ENCODE data around the gene LRRC4.

LRRC4 gene

DNA sequence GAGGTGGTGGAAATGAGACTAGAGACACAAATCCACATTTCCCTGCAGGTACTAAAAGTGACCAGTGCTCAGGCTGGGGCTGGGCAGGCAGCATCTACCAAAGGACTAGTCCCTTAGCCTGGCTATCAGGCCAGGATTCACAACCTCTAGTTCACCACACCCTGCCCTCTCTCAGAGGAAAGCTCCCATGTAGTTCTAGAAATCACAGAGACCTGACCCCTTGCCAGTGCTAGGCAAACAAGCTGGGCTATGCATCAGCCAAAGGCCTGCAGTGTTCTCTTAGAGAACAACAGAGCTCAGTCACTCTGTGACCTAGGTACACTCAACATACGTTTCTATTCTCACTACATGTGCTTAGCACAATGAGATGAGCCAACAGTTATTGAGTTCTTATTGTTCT lies 26.7 kb upstream of the LRRC4 start:
- DNase-seq = no peak

DNA sequence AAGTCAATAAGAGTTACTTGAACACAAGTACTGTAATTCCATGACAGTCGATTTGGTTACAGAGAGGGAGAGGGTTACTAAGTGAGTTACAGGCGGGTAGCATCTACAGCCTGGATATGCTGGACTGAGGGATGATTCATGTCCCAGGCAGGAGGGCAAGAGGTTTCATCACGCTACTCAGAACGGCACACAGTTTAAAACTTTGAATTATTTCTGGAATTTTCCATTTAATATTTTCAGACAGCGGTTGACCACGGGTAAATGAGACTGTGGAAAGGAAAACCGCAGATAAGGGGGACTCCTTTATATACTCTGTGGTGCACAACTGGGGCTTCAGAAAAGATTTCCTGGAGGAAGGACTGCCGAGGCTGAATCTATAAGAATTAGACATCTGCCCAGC lies 25.7 kb upstream of the LRRC4 start:
- DNase-seq = no peak

GRCh38 chr7:128055637-128056036 lies 24.4 kb upstream of the LRRC4 start:
- DNase-seq = no peak

GRCh38 chr7:128054511-128054910 lies 23.3 kb upstream of the LRRC4 start:
- DNase-seq = no peak

GRCh38 chr7:128053991-128054390 lies 22.8 kb upstream of the LRRC4 start:
- no peak for DNase-seq

GRCh38 chr7:128053023-128053422 lies 21.8 kb upstream of the LRRC4 start:
- DNase-seq = peak in 1 of 2 donors; percentile 9

DNA sequence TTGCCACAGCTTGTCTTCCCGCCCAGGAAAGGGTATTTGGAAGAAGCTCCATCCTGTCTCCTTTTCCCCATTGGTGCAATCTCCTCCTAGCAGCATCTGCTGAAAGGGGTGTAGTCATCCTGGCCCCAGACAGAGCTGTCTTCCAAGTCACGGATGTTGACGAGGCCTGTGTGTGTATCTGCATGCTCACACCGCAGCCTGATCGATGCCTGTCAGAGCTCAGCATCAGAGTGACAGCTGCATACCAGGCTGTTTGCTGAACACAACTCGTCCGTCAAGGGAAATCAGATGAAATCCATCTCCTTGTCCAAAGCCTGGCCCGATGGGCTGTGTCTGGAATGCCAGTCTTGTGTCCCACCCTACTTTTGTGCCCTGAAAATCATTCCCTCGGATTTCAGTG lies 21.2 kb upstream of the LRRC4 start:
- DNase-seq = no peak

DNA sequence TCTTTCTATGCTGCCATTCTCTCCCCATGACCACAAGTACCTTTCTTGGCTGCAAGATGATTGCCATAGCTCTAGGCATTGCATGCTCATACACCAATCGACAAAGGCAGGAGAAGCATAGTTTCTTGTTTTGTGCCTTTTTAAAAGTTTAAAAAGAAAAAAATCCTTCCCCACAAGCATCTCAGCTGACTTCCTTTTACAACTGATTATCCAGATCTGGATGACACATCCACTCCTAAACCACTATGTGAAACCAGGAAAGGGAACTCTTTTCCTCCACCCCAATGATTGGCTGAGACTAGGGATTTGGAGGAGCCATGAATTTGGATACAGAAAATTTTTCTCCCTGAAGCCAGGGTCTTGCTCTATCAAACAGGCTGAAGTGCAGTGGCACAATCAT lies 14.5 kb upstream of the LRRC4 start:
- peak; percentile 33 to 38 for DNase-seq

- DNase-seq = no peak
These were observed 13.9 kb upstream of the LRRC4 start for GRCh38 chr7:128045158-128045557.

- DNase-seq = no peak
These were observed 12.8 kb upstream of the LRRC4 start for GRCh38 chr7:128044064-128044463.

DNA sequence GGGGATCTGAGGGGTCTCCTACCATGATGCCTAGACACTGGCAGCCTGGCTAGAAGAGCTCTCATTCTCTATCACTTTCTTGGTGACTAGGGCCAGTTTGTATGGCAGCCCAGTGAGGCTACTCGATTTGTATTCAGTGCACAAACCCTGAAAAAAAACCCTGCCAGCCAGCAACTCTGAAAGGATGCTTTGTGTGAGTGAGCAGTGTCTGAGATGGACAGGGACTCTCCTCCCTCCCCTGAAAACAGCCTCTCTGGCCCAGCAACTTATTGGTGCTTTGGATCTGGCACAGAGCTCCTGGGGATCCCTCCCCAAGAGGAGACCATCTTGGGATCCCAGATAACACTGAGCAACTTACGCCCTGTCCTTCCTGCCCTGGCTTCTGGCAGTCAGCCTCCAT lies 10.8 kb upstream of the LRRC4 start:
- DNase-seq = no peak

GRCh38 chr7:128041203-128041602 lies 10.0 kb upstream of the LRRC4 start:
- peak in 1 of 2 donors; percentile 8 for DNase-seq

- no peak for DNase-seq
These were observed 9.0 kb upstream of the LRRC4 start for GRCh38 chr7:128040205-128040604.

DNA sequence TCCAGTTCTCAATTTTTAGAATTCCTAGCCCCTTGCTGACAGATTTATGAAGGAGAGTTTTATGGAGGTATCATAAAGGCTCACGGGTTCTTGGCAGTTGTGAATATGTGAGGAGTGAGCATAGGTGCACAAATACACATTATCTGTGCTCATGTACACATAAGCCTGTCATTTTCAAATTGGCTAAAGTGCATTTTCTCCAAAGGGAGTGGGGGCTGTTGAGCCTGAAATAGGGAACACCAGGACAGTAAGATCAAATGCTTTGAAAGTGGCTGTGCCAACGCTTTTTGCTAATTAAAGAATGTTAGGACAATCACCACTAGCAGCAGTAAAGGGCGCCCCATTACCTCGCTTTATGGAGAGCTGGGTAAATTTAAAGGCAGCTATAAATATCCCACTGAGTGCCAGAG lies 8.3 kb upstream of the LRRC4 start:
- DNase-seq = no peak

GRCh38 chr7:128037880-128038619 lies 6.8 kb upstream of the LRRC4 start:
- no peak for DNase-seq

DNA sequence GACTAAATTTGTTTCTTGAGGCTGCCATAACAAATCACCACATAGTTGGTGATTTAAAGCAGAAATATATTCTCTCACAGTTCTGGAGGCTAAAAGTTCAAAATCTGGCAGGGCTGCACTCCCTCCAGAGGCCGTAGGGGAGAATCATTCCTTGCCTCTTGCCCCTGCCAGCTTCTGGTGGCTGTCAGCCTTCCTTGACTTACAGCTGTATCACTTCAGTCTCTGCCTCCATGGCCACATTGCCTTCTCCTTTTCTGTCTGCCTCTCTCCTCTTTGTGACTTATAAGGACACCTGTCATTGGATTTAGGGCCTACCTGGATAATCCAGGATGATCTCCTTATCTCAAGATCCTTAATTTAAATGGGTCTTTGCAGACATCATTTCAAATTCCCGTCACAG lies 5.8 kb upstream of the LRRC4 start:
- no peak for DNase-seq

GRCh38 chr7:128036226-128036940 lies 5.1 kb upstream of the LRRC4 start:
- no peak for DNase-seq

DNA sequence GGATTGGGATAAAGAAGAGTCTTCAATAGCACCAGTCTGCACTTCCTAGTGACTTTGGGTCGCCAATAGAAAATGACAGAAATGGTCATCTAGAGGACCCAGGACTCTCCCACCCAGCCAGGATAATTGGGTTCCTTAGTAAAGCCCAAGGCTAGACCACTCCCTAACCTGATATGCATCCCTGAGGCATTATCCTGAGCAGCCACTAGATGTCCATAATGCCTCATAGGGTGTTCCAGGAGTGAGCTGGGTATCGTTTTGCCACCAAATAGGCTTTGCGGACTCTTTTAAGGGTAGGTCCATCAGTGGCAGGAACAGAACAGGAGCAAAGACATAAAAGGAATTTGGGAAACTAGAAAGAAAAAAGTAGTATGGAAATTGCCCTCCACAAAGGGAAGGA lies 4.5 kb upstream of the LRRC4 start:
- no peak for DNase-seq

- DNase-seq = no peak
These were observed 3.6 kb upstream of the LRRC4 start for GRCh38 chr7:128034825-128035224.

- no peak for DNase-seq
These were observed 2.0 kb upstream of the LRRC4 start for GRCh38 chr7:128033246-128033645.

DNA sequence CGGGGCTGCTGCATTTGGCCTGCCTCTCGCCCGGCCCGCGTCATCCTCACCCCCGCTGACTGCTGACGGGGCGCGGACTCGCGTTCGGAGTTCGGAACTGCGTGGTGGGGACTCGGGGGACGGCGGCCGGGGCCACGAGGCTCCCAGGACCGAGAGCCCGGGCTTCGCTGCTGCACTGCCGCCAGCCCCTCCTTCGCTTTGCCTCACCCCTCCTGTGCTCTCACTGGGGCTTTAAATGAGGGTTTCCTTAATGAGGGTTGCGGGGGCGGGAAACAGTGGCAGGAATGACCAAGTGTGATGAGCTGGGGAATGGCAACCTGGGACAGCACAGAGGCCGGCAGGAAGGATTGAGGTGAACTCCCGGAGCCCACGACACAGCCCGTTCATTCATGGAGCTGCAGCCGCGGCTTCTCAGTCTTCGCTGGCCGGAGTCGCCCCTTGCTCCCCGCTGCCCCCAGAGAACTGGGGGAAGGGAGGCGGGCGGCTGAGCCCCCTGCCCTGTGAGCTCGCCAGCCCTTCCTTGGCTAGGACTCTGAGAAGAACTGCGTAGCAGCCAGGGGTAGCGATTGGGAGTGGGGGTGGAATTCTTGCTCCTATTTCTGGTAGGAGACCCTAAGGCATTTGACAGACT lies 1.5 kb upstream of the LRRC4 start:
- DNase-seq = peak in 1 of 2 donors; percentile 10

DNA sequence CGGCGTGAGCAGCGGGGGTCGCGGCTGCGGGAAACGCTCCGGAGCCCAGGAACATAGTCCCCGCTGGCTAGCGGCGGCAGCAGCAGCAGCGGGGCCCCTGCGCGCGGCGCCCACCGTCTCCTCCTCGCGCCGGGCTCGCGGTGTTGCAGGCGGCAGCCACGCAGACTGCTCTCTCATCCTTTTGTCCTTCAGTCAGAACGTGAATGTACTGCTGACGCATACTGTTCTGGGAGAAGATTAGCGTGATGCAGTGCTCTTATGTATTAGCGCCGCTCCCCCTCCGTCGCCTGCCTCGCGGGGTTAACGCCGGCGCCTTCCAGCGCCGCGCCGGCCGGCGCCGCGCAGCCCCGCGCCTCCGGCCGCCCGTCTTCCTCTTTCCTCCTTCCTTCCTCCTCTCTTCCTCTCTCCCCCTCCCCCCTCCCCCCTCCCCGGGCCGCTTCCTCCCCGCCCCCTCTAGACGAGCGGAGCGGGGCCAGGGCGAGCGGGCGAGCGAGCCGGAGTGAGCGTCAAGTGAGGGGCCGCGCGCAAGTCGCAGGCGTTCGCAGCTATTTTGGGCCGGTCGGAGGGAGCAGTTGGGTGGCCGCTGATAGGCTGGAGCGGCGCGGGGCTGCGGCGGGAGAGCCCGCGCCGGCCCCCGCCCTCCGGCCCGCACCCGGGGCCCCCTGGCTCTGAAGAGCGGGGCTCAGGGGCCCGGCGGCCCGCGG lies 816 bp upstream of the LRRC4 start:
- peak; percentile 31 to 38 for DNase-seq

- DNase-seq = no peak
These were observed 979 bp downstream of the LRRC4 start for GRCh38 chr7:128030263-128030653.
